Measurements from ENCODE around the gene STX3. TPM values are rescaled to one million over a fixed set of nuclear protein-coding genes. Genes with fewer than 3 reads are reported as not detected.

The STX3 gene
- total RNA-seq, 1 donor from 2014 or later: 52.4 TPM

- Histone ChIP-seq H3K9me3 (ENCODE audit: low read depth) (no peaks in the 10 kb centered on the region), H3K36me3 (no peaks in the 10 kb centered on the region), H3K27me3 (no peaks in the 10 kb centered on the region), H4K20me1 (ENCODE audit: low read depth) (no peaks in the 10 kb centered on the region), H2AFZ (replicated peaks) (no peak overlapping the region), H3K4me1 (peaks cover 15% of the 10 kb centered on the region), H3K9ac (no peak overlapping the region), H3F3A (ENCODE audit: low read depth) (no peaks in the 10 kb centered on the region), H3K4me2 (no peak overlapping the region), H3K79me2 (ENCODE audit: low read depth) (no peaks in the 10 kb centered on the region), H3K27ac (no peak overlapping the region), H3K4me3 (no peak overlapping the region)
- no peaks in the 10 kb centered on the region for H3K4me1 Mint-ChIP-seq
- no peak for DNase-seq (ENCODE audit: low spot score)
- H3K36me3 Mint-ChIP-seq: no peaks in the 10 kb centered on the region
- no peaks in the 10 kb centered on the region for H3K27me3 Mint-ChIP-seq (ENCODE audit: insufficient read depth, low read depth)
- TF ChIP-seq CTCF (IDR thresholded peaks at IDR 0.05): no peak
- no peak for TF ChIP-seq EZH2phosphoT487 (IDR thresholded peaks at IDR 0.05)
- no peak for TF ChIP-seq EZH2 (IDR thresholded peaks at IDR 0.05)
- no peak overlapping the region for H3K4me3 Mint-ChIP-seq
- no peaks in the 10 kb centered on the region for H3K9me3 Mint-ChIP-seq
- H3K27ac Mint-ChIP-seq: no peak overlapping the region
Observed at GRCh38 chr11:59818572-59818971, 63.4 kb downstream of the STX3 start.

DNA sequence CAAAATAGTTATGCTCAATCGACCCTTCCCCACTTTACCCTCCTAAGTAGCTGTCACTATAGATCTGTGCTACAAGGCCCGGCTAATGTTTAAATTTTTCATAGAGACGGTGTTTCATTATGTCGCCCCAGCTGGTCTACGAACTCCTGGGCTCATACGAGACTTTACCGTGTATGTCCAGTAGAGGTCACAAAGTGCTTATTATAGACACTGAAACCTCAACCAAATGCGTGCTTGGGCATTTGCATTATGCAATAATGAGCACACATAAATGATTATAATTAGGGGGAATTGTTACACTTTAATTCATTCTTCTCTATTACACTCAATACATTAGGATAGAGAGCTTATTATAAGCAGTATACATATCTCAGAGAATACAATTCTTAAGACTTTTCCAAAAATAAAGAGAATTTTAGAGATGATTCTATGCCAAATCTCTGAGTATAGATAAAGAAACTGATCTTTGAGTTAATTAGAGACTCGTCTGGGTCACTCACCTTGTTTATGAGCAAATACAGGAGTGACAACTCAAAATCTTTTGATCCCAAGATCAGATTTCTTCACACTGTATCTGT is 67.9 kb downstream of the STX3 start:
- Mint-ChIP-seq H3K27ac (no peak overlapping the region), H3K27me3 (ENCODE audit: insufficient read depth, low read depth) (no peaks in the 10 kb centered on the region)

DNA sequence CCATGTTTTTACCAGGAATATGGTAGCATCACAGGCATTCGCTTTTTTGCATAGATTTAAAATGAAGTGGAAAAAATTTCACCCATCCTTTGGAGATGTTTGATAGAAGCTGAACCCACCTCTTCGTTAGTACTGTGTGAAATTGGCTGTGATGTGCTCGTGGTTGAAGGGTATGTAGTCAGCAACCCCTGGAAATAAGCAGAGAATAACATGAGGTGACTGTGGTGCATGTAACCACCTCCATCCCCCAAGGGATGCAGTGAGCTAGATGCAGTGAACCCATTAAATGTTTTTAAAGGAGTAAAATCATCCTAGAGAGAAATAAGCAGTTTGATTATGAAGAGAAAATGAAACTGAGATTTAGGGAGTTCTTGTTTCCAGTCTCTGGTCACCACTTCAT is 74.2 kb downstream of the STX3 start:
- Histone ChIP-seq H3K9ac (no peak overlapping the region), H3K27me3 (no peaks in the 10 kb centered on the region), H3K4me1 (no peaks in the 10 kb centered on the region), H3F3A (ENCODE audit: low read depth) (no peaks in the 10 kb centered on the region), H3K4me2 (no peak overlapping the region), H3K79me2 (ENCODE audit: low read depth) (no peaks in the 10 kb centered on the region), H3K27ac (no peak overlapping the region), H3K9me3 (ENCODE audit: low read depth) (no peaks in the 10 kb centered on the region), H2AFZ (replicated peaks) (no peak overlapping the region), H3K4me3 (no peak overlapping the region), H4K20me1 (ENCODE audit: low read depth) (no peaks in the 10 kb centered on the region), H3K36me3 (no peaks in the 10 kb centered on the region)
- Mint-ChIP-seq H3K9me3 (no peaks in the 10 kb centered on the region), H3K27me3 (ENCODE audit: insufficient read depth, low read depth) (no peaks in the 10 kb centered on the region), H3K36me3 (no peaks in the 10 kb centered on the region), H3K4me1 (no peaks in the 10 kb centered on the region), H3K4me3 (no peak overlapping the region), H3K27ac (no peak overlapping the region)
- TF ChIP-seq EZH2phosphoT487 (IDR thresholded peaks at IDR 0.05): no peak
- no peak for TF ChIP-seq CTCF (IDR thresholded peaks at IDR 0.05)
- TF ChIP-seq EZH2 (IDR thresholded peaks at IDR 0.05): no peak
- DNase-seq (ENCODE audit: low spot score): no peak

More for the DNA sequence above, 67.9 kb downstream of the STX3 start:
- Histone ChIP-seq H2AFZ (replicated peaks) (no peak overlapping the region), H3K27ac (no peak overlapping the region), H3K4me1 (no peaks in the 10 kb centered on the region), H3K36me3 (no peaks in the 10 kb centered on the region), H4K20me1 (ENCODE audit: low read depth) (no peaks in the 10 kb centered on the region), H3K4me3 (no peak overlapping the region), H3F3A (ENCODE audit: low read depth) (no peaks in the 10 kb centered on the region), H3K4me2 (no peak overlapping the region), H3K79me2 (ENCODE audit: low read depth) (no peaks in the 10 kb centered on the region), H3K27me3 (no peaks in the 10 kb centered on the region), H3K9me3 (ENCODE audit: low read depth) (no peaks in the 10 kb centered on the region), H3K9ac (no peak overlapping the region)
- Mint-ChIP-seq H3K4me1 (no peaks in the 10 kb centered on the region), H3K9me3 (no peaks in the 10 kb centered on the region), H3K4me3 (no peak overlapping the region), H3K36me3 (no peaks in the 10 kb centered on the region)
- DNase-seq (ENCODE audit: low spot score): peak; percentile 66
- no peak for TF ChIP-seq EZH2 (IDR thresholded peaks at IDR 0.05)
- peak; percentile 65 for TF ChIP-seq CTCF (IDR thresholded peaks at IDR 0.05)

All from neural progenitor cell (in vitro differentiated cells).